ENCODE measurements around the gene WFDC12.
"Not testable (repeated sequence)": the region's sequence is repeated elsewhere in the genome, so short reads cannot be mapped to it uniquely, and the experiment has no call there.

Gene WFDC12

DNA sequence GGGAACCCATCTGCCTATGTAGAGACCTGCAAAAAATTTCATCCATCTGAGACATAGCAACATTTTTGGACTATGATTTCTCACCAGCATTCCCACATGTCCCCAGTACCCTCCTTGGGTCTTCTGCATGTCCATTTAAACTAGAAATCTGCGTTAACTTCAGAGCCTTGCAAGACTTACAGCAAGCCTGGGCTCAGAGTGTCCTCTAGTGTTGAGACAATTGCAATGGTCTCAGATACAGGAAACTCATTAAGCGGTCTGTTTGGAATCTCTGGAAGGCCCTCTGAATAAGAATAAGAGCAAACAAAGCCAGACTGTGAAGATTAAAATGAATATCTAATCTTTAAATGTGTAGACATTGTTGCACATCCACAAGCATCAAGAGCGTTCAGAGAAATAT lies 29.9 kb upstream of the WFDC12 start:
- no peak overlapping the region for H3K4me3 ChIP-seq (ENCODE audit: low read depth, low read length)
- TF ChIP-seq CTCF (IDR thresholded peaks at IDR 0.05; ENCODE audit: low read depth, low read length, missing control alignments) = no peak
- DNase-seq (ENCODE audit: low read depth) = no peak

DNA sequence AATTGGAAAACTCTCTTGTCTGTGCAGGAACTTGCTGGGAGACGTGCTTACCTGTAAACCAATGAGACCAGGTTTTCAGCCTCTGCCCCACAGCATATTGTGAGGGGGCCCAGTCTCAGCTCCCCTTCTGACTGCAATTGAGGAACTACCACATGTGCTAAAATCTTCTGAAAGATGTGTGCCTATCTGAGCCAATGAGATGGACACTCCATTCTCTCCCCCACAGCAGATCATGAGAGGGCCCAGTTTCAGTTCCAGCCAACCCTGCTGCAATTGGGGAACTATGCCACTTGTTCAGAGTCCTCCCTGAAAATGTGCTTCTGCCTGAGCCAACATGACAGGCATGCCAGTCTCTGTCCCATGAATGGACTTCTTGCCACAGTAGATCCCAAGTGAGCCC lies 29.5 kb upstream of the WFDC12 start:
- no peak for TF ChIP-seq CTCF (IDR thresholded peaks at IDR 0.05; ENCODE audit: low read depth, low read length, missing control alignments)
- H3K4me3 ChIP-seq (ENCODE audit: low read depth, low read length) = no peak overlapping the region
- peak; percentile 3 for DNase-seq (ENCODE audit: low read depth)

DNA sequence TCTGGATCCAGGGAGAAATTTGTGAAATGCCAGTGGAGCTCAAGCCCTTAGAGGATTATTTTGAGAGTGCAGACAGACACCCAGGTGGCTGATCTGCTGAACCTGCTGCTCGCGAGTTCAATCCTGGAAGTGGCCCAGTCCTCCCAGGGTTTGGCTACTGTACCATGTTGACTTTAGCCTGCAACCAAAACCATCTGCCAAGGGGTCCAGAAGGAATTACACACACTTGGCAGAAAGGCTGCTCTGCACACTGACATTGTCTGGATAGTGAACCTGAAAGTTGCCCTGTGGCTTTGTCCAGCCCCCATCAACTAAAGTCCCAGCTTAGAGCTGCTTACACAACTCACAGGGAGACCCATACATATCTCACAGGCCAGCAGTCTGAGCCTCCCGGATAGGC lies 28.9 kb upstream of the WFDC12 start:
- no peak overlapping the region for H3K4me3 ChIP-seq (ENCODE audit: low read depth, low read length)
- TF ChIP-seq CTCF (IDR thresholded peaks at IDR 0.05; ENCODE audit: low read depth, low read length, missing control alignments) = no peak
- DNase-seq (ENCODE audit: low read depth) = no peak

DNA sequence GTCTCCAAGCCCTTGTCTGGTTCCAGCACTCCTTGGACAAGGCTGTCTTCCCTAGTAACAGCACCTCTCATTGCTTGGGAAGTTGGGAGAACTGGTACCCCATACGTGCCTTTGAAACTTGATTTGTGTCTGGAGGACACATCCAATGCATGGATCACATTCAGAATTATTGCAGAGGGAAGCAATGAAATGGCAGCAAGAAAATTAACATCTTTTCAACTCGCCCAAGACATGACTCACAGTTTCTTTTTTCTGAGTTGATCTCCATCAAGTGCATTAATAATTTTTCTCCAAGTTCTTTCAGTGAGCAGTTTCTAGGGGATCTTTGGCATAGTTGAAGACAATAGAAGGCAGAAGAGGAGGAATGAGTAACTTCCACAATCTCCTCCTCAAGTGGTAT lies 28.1 kb upstream of the WFDC12 start:
- no peak for DNase-seq (ENCODE audit: low read depth)
- no peak overlapping the region for H3K4me3 ChIP-seq (ENCODE audit: low read depth, low read length)
- no peak for TF ChIP-seq CTCF (IDR thresholded peaks at IDR 0.05; ENCODE audit: low read depth, low read length, missing control alignments)

GRCh38 chr20:45149062-45149461 lies 24.8 kb upstream of the WFDC12 start:
- no peak overlapping the region for H3K4me3 ChIP-seq (ENCODE audit: low read depth, low read length)
- no peak for DNase-seq (ENCODE audit: low read depth)
- TF ChIP-seq CTCF (IDR thresholded peaks at IDR 0.05; ENCODE audit: low read depth, low read length, missing control alignments) = no peak

DNA sequence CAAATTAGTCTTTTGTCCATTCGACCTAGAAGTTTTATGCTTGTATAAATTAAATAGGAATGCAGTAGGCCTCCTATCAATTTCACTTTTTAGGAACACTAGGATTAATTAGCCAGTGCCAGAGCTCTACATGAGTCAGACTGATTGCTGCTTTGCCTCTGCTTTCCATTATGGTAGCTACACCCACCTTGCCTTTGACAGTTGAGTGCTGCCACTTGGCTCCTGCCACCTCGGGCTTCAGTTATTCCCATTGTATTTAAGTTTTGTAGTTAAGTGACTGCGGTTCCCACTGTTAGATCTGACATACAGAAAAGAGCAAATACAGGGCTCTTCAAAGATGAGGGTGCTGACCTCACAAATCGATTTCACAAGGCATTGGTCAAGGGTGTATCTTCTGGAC lies 16.6 kb upstream of the WFDC12 start:
- no peak for DNase-seq (ENCODE audit: low read depth)
- no peak overlapping the region for H3K4me3 ChIP-seq (ENCODE audit: low read depth, low read length)
- TF ChIP-seq CTCF (IDR thresholded peaks at IDR 0.05; ENCODE audit: low read depth, low read length, missing control alignments) = no peak

DNA sequence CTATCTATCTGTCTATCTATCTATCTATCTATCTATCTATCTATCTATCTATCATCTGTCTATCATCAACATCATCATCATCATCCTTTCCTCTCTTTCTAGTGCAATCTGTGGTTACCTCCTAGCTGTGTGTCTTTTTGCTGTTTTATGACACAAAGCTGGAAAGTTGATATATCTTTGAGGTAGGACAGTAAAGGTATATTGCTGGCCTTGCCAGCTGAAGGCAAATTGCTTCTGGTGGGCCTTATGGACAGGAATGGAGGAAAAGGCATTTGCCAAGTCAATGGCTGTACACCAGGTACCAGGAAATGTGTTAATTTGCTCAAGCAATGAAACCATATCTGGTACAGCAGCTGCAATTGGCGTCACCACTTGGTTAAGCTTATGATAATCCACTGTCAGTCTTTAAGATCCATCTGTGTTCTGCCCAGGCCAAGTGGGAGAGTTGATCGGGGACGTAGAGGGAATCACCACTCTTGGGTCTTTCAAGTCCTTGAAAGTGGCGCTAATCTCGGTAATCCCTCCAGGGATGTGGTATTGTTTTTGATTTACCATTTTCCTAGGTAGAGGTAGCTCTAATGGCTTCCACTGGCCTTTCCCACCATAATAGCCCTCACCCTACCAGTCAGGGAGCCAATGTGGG lies 15.6 kb upstream of the WFDC12 start:
- DNase-seq (ENCODE audit: low read depth); H3K4me3 ChIP-seq (ENCODE audit: low read depth, low read length): not testable (repeated sequence)
